Endodermal cell (in vitro differentiated cells): ENCODE data around the gene TRIM61. TPM values are rescaled to one million over a fixed set of nuclear protein-coding genes. Genes with fewer than 3 reads are reported as not detected.
"Not testable (repeated sequence)": the region's sequence is repeated elsewhere in the genome, so short reads cannot be mapped to it uniquely, and the experiment has no call there.

ENCODE experiments used
- DNase-seq: peaks from one replicate; pipeline ENCODE4 v3.0.0-alpha.2; 2017
- H3K27ac ChIP-seq: 2 replicates; pipeline ENCODE4 v1.5.1; 2013; ENCODE audit warnings: mild to moderate bottlenecking, low read depth, low read length, moderate library complexity
- H3K27me3 ChIP-seq: 2 replicates; pipeline ENCODE4 v1.6.1; 2013; ENCODE audit warnings: mild to moderate bottlenecking, low read length, moderate library complexity; ENCODE audit not compliant: insufficient read depth, control insufficient read depth, poor library complexity, severe bottlenecking
- H3K36me3 ChIP-seq: 2 replicates; pipeline ENCODE4 v1.7.0; 2013; ENCODE audit warnings: mild to moderate bottlenecking, low read length, moderate library complexity; ENCODE audit not compliant: control insufficient read depth, insufficient read depth
- H3K4me1 ChIP-seq: one replicate; pipeline ENCODE4 v1.7.0; 2013; ENCODE audit warnings: low read length; ENCODE audit not compliant: control insufficient read depth, insufficient read depth
- H3K4me3 ChIP-seq: 2 replicates; pipeline ENCODE4 v1.5.1; 2013; ENCODE audit warnings: mild to moderate bottlenecking, low read length, moderate library complexity
- H3K9ac ChIP-seq: 2 replicates; pipeline ENCODE4 v1.6.1; 2013; ENCODE audit warnings: mild to moderate bottlenecking, low read length, moderate library complexity; ENCODE audit not compliant: poor library complexity, severe bottlenecking; ENCODE audit errors: extremely low read depth
- H3K9me3 ChIP-seq: 2 replicates; pipeline ENCODE4 v1.6.1; 2013; ENCODE audit warnings: mild to moderate bottlenecking, low read length, moderate library complexity; ENCODE audit not compliant: control insufficient read depth
- H3K27ac Mint-ChIP-seq: 2 replicates; pipeline ENCODE4 v1.8.0; 2020; ENCODE audit warnings: mixed read lengths
- H3K27me3 Mint-ChIP-seq: 2 replicates; pipeline ENCODE4 v1.8.0; 2021; ENCODE audit warnings: mild to moderate bottlenecking, mixed read lengths; ENCODE audit not compliant: insufficient read depth
- H3K36me3 Mint-ChIP-seq: 2 replicates; pipeline ENCODE4 v1.8.0; 2020; ENCODE audit warnings: low read depth, mixed read lengths
- H3K4me1 Mint-ChIP-seq: 2 replicates; pipeline ENCODE4 v1.8.0; 2020; ENCODE audit warnings: mixed read lengths
- H3K4me3 Mint-ChIP-seq: 2 replicates; pipeline ENCODE4 v1.8.0; 2020; ENCODE audit warnings: mild to moderate bottlenecking, moderate library complexity, mixed read lengths
- H3K9me3 Mint-ChIP-seq: 2 replicates; pipeline ENCODE4 v1.8.0; 2020; ENCODE audit warnings: mild to moderate bottlenecking, mixed read lengths
- CTCF ChIP-seq: fragments of 200-600 bp; sonication (generic); conservative IDR thresholded peaks from 2 replicates; pipeline ENCODE4 v1.5.0; 2021; ENCODE audit warnings: antibody characterized with exemption, mild to moderate bottlenecking
- WGBS, 2 experiments: methylation state at CpG; one replicate each; pipeline versions ENCODE4 v1.1.5 to v1.1.7; 2013; ENCODE audit warnings: missing lambda C conversion rate in 2 of 2, mixed read lengths in 1 of 2; ENCODE audit not compliant: insufficient coverage in 1 of 2, insufficient read length in 1 of 2; 5-methylcytosine and 5-hydroxymethylcytosine counted together
- total RNA-seq, 2 donors: library from RNA; stranded (reverse); fragmentation: NEBNext Ultra II Directional in 1 of 2; extraction: Animal tissue kit (Norgen Biotek cat#: 25700) in 1 of 2; gene quantifications; 2 replicates in 1 of 2; 3 replicates in 1 of 2; pipeline ENCODE4 v1.2.1, GENCODE V29; 2021

TRIM61 gene
- total RNA-seq, 2 donors from 2014 or later, result 2.7 to 3.8 TPM

GRCh38 chr4:165006456-165006855 is 29.0 kb upstream of the TRIM61 start:
- no peak overlapping the region for H3K4me3 ChIP-seq
- Mint-ChIP-seq H3K27ac (no peak overlapping the region), H3K4me3 (no peak overlapping the region), H3K27me3 (peaks cover 18% of the 10 kb centered on the region), H3K36me3 (no peaks in the 10 kb centered on the region), H3K9me3 (no peaks in the 10 kb centered on the region), H3K4me1 (peaks cover 17% of the 10 kb centered on the region)
- no peak for TF ChIP-seq CTCF
- no peaks in the 10 kb centered on the region for H3K9me3 ChIP-seq
- no peaks in the 10 kb centered on the region for H3K4me1 ChIP-seq
- 94 to 97% methylated on average over 6 to 9 of the region's 9 CpGs for WGBS, 2 experiments
- no peaks in the 10 kb centered on the region for H3K27me3 ChIP-seq
- no peaks in the 10 kb centered on the region for H3K36me3 ChIP-seq
- DNase-seq, result no peak
- H3K27ac ChIP-seq, result no peak overlapping the region
- H3K9ac ChIP-seq, result no peak overlapping the region

- Histone ChIP-seq H3K27me3 (peaks cover 6% of the 10 kb centered on the region), H3K27ac (no peak overlapping the region), H3K9ac (no peak overlapping the region), H3K4me3 (no peak overlapping the region), H3K36me3 (no peaks in the 10 kb centered on the region), H3K9me3 (no peaks in the 10 kb centered on the region), H3K4me1 (no peaks in the 10 kb centered on the region)
- H3K4me3 Mint-ChIP-seq, result no peak overlapping the region
- no peaks in the 10 kb centered on the region for H3K9me3 Mint-ChIP-seq
- H3K27ac Mint-ChIP-seq, result no peak overlapping the region
- peaks cover 22% of the 10 kb centered on the region for H3K27me3 Mint-ChIP-seq
- H3K4me1 Mint-ChIP-seq, result peaks cover 17% of the 10 kb centered on the region
- no peaks in the 10 kb centered on the region for H3K36me3 Mint-ChIP-seq
- 92 to 95% methylated on average over 6 of the region's 6 CpGs for WGBS, 2 experiments
- TF ChIP-seq CTCF, result no peak
- DNase-seq, result no peak
Measured at GRCh38 chr4:165005352-165005925, 28.0 kb upstream of the TRIM61 start.

GRCh38 chr4:165001957-165002356 is 24.5 kb upstream of the TRIM61 start:
- H3K9me3 ChIP-seq, DNase-seq, H3K27ac Mint-ChIP-seq, H3K4me3 ChIP-seq, H3K36me3 ChIP-seq, H3K4me3 Mint-ChIP-seq, H3K9ac ChIP-seq, H3K9me3 Mint-ChIP-seq, H3K4me1 ChIP-seq, H3K36me3 Mint-ChIP-seq, H3K27ac ChIP-seq: not testable (repeated sequence)
- Mint-ChIP-seq H3K27me3 (peaks cover 23% of the 10 kb centered on the region), H3K4me1 (peaks cover 14% of the 10 kb centered on the region)
- WGBS, 2 experiments, result 63% methylated on average over 3 of the region's 4 CpGs; no CpG with 5 or more reads in 1 of the 2 experiments
- peaks cover 10% of the 10 kb centered on the region for H3K27me3 ChIP-seq

GRCh38 chr4:164998526-164999080 is 21.1 kb upstream of the TRIM61 start:
- not testable (repeated sequence) for H3K9me3 ChIP-seq, H3K4me3 Mint-ChIP-seq

More at GRCh38 chr4:164998526-164999080, 21.1 kb upstream of the TRIM61 start:
- peaks cover 20% of the 10 kb centered on the region for H3K4me1 Mint-ChIP-seq
- not testable (repeated sequence) for H3K4me1 ChIP-seq, DNase-seq, H3K27ac ChIP-seq, H3K4me3 ChIP-seq, H3K36me3 ChIP-seq, H3K27me3 Mint-ChIP-seq, H3K9ac ChIP-seq, H3K36me3 Mint-ChIP-seq, H3K27ac Mint-ChIP-seq, H3K9me3 Mint-ChIP-seq
- H3K27me3 ChIP-seq, result peaks cover 10% of the 10 kb centered on the region
- 83 to 94% methylated on average over 2 of the region's 2 CpGs for WGBS, 2 experiments
